Suprapubic skin (tissue), 3 donors: ENCODE measurements around the gene PCIF1.

Experiments
- CTCF ChIP-seq, 2 donors: fragments of 200-600 bp in 1 of 2; fragments of 450-650 bp in 1 of 2; sonication (generic) in 1 of 2; IDR thresholded peaks; one replicate each; pipeline ENCODE4 v1.5.1; 2016 to 2019; ENCODE audit warnings: antibody characterized with exemption in 2 of 2, mild to moderate bottlenecking in 1 of 2, moderate library complexity in 1 of 2
- POLR2AphosphoS5 ChIP-seq, 3 donors: sonication (generic); formaldehyde crosslinking; IDR thresholded peaks; one replicate each; pipeline ENCODE4 v1.6.1; 2017; ENCODE audit warnings: antibody characterized with exemption in 3 of 3

- TF ChIP-seq CTCF (IDR thresholded peaks at IDR 0.05) (no peak), POLR2AphosphoS5 (IDR thresholded peaks at IDR 0.05) (no peak)
Measured at GRCh38 chr20:45899046-45899835, 35.2 kb upstream of the PCIF1 start.
